ENCODE results near the gene INPP4A.

DNA sequence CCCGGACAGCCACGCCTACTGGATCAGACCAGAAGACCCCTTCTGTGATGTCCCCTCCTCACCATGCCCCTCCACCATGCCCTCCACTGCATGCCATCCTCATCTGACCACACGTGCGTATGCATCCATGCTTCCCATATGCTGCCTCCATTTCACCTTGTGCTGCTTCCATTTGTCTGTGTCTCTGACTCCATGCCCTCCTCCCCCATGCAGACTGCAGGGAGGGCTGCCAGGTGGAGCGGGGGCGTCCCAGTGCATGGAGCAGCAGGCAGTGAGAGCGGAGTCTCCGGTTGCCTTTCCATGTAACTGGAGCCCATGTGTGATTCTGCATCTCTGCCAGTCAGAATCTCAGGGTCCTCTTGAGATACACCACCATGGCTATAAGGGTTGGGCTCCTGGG lies 111.0 kb downstream of the INPP4A start:
- TF ChIP-seq, protein P1, sequence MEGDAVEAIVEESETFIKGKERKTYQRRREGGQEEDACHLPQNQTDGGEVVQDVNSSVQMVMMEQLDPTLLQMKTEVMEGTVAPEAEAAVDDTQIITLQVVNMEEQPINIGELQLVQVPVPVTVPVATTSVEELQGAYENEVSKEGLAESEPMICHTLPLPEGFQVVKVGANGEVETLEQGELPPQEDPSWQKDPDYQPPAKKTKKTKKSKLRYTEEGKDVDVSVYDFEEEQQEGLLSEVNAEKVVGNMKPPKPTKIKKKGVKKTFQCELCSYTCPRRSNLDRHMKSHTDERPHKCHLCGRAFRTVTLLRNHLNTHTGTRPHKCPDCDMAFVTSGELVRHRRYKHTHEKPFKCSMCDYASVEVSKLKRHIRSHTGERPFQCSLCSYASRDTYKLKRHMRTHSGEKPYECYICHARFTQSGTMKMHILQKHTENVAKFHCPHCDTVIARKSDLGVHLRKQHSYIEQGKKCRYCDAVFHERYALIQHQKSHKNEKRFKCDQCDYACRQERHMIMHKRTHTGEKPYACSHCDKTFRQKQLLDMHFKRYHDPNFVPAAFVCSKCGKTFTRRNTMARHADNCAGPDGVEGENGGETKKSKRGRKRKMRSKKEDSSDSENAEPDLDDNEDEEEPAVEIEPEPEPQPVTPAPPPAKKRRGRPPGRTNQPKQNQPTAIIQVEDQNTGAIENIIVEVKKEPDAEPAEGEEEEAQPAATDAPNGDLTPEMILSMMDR (IDR thresholded peaks at IDR 0.05; ENCODE audit: extremely low read depth in 1 of 2, insufficient read depth in 1 of 2, low read depth in 1 of 2, low read length in 2 of 2): no peak
- TF ChIP-seq POLR2AphosphoS5 (IDR thresholded peaks at IDR 0.05; ENCODE audit: insufficient read depth, low read depth, low read length): no peak
- TF ChIP-seq POLR2A (IDR thresholded peaks at IDR 0.05; ENCODE audit: low read depth, low read length): no peak
- TF ChIP-seq, protein P2, sequence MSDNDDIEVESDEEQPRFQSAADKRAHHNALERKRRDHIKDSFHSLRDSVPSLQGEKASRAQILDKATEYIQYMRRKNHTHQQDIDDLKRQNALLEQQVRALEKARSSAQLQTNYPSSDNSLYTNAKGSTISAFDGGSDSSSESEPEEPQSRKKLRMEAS (IDR thresholded peaks at IDR 0.05; ENCODE audit: insufficient read depth, insufficient read length): no peak
- no peak for TF ChIP-seq JUN (IDR thresholded peaks at IDR 0.05; ENCODE audit: borderline replicate concordance, insufficient read depth, insufficient read length, low read depth)
- no peak for TF ChIP-seq FOS (IDR thresholded peaks at IDR 0.05; ENCODE audit: borderline replicate concordance, insufficient read depth, low read length)
- no peak for TF ChIP-seq EZH2 (IDR thresholded peaks at IDR 0.05; ENCODE audit: borderline replicate concordance, low read depth, low read length, severe bottlenecking)

Data from endothelial cell of umbilical vein (primary cell).